GM21360 (cell line): ENCODE data around the gene ACOXL.

Experiments
- ATAC-seq: cut with Tn5 transposase; IDR thresholded peaks from one replicate; pipeline ENCODE4 v1.9.1; 2021; ENCODE audit warnings: mild to moderate bottlenecking, moderate library complexity; ENCODE audit not compliant: unreplicated experiment

The ACOXL gene

DNA sequence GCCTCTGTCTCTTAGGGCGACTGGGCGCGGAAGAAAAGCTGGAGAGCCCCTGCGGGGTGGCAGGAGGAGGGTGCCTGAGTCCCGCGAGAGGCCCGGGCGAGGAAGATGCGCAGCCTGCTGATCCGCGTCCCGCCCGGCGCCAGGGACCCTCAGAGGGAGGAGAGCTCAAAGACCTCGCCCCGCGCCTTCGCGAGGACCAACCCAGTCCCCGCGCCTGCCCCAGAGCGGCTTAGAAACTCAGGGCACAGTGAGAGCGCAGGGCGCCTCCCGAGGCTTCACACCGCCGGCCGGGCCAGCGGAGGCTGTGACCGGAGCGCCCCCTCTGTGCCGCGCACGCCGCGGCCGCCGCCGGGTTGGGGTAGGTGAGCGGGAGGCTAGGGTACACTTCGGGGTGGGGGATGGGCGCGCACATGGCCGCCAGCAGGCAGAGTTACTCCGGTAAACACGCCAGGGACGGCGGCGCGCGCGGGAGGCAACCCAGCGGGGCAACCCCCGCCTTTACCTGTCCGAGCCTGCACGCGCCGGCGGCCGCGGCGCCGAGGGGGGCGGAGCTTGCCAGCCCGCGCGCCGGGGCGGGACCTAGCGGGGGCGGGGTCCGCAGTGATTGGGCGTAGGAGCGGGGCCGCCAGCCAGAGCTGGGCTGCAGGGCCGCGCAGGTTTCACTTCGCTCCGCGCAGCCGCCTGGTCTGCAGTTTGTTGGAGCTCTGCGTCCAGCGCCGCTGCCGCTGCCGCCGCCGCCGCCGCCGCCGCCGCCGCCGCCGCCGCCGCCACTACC lies 388.1 kb downstream of the ACOXL start, which contains the start of gene BCL2L11:
Gene BCL2L11, plus strand, starts transcription at position 662 of the 775 bp plus-strand sequence. CDS start 2,832 bp downstream, outside the sequence.
- ATAC-seq = peak; percentile 45

- no peak for ATAC-seq
These were observed 388.9 kb downstream of the ACOXL start for GRCh38 chr2:111121028-111121827.

- ATAC-seq = peak; percentile 44
These were observed 389.7 kb downstream of the ACOXL start for GRCh38 chr2:111121828-111122630.

GRCh38 chr2:111122631-111123421 lies 390.5 kb downstream of the ACOXL start:
- no peak for ATAC-seq

DNA sequence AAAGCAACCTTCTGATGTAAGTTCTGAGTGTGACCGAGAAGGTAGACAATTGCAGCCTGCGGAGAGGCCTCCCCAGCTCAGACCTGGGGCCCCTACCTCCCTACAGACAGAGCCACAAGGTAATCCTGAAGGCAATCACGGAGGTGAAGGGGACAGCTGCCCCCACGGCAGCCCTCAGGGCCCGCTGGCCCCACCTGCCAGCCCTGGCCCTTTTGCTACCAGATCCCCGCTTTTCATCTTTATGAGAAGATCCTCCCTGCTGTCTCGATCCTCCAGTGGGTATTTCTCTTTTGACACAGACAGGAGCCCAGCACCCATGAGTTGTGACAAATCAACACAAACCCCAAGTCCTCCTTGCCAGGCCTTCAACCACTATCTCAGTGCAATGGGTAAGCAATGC lies 391.4 kb downstream of the ACOXL start:
- ATAC-seq = no peak

DNA sequence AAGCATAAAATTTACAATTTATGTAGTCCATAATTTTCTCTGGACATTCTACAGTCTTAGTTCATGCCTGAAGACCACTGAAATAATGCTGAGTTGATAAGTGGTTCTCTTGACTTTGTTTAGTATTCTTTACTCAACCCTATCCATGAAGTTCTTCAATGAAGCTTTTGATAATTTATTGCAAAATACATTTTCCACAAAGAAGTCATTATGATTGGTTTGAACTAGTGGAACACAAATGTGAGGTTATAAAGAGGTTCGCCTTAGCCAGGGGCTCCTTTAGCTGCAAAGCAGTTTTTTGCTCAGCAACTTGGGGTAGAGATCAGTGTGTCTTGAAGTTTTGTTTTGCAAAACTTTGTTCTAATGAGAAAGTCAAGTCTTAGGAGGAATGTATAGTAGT lies 394.2 kb downstream of the ACOXL start:
- no peak for ATAC-seq

- ATAC-seq = no peak
These were observed 395.0 kb downstream of the ACOXL start for GRCh38 chr2:111127351-111127750.

- no peak for ATAC-seq
These were observed 395.7 kb downstream of the ACOXL start for GRCh38 chr2:111128096-111128495.

DNA sequence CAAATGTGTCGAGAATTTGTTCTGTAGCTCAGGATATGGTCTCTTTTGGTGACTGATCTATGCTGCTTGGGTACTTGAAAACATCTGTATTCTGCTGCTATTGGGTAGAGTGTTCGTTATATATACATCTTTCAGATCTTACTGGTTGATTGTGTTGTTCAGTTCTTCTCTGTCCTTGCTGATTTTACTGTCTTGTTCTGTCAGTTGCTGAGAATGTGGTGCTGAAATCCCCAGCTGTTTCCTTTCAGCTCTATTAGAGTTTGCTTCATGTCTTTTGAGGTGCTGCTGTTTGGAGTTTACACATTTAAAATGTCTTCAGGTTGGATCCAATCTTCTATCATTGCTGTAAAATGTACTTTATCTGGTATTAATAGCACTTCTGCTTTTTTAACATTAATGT lies 401.2 kb downstream of the ACOXL start:
- ATAC-seq = no peak

DNA sequence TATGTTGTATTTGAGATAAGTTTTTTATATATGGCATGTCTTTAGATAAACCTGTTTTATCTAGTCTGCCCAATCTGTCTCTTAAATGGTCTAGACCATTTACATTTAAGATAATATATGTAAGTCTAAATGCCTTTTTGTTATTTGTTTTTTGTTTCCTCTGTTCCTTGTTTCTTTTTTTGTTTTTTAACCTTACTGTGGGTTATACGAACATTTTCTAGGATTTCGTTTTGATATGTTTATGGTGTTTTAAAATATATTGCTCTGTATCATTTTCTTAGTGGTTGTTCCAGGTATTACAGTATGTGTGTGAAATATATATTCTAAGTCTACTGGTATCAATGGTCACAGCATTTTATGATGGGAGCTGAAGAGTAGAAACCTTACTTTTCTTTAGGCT lies 401.7 kb downstream of the ACOXL start:
- no peak for ATAC-seq

DNA sequence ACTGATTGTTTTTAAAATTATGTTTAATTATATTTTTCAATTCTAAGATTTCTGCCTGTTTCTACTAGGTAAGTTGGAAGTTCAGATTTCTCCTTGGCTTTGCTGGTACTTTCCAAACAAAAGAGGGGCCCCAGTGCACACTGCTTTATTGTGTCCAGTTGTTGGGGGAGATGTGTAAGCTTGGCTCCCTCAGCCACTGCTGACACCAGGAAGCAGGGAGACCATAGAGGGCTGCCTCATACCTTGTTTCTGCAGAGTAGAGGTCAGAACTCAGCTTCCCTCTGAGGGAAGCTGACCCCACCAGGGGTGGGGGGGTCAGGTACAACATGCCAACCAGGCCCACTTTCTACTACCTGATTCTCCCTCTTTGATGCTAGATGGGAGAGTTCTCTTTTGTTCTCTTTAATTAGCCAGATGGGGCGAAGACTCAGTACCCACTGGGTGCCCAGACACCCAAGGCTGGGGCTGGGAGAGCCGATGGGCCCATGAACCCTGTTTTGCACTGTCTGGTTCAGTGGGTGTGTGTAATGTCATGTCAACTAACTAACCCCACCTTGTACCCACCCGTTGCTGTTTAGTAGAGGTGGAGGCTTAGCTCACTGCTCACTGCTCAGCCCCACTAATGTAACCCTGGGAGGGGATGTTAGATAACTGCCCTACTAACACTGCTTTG lies 403.0 kb downstream of the ACOXL start:
- ATAC-seq = no peak

DNA sequence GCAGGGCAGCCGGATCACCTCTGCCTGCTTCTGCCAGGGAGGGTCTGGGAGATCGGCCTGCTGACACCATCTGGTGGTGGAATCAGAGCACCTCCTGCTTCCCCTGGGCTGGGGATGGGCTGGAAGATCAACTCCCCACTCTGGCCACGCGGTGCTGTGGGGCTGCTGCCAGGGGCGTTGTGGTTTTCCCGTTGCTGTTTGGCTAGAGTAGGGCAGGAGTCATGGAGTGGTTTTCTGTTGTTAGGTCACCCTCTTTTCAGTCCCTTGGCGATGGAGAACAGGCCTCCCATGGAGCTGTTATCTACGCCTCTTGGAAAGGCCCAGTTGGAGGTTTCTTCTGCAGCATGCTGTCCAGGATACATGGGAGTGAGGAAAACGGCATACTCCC lies 403.5 kb downstream of the ACOXL start:
- ATAC-seq = no peak

DNA sequence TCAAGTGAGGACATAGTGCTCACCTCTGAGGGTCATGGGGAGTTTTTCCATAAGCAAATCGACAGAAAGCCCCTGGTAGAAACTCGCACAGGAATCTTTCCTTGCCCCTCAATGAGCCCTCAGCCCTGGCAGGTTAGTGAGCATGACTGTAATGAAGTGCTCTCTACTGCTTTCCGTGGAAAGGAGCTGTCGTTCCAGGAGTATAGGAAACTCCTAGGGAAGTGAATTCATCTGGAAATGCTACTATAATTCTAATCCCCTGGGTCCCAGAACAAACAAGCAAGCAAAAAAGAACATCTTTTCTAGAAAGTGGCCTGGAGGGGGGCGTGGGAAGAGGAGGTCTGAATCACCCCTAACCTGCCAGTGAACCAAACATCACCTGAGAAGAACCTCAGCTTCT lies 406.5 kb downstream of the ACOXL start:
- ATAC-seq = no peak

DNA sequence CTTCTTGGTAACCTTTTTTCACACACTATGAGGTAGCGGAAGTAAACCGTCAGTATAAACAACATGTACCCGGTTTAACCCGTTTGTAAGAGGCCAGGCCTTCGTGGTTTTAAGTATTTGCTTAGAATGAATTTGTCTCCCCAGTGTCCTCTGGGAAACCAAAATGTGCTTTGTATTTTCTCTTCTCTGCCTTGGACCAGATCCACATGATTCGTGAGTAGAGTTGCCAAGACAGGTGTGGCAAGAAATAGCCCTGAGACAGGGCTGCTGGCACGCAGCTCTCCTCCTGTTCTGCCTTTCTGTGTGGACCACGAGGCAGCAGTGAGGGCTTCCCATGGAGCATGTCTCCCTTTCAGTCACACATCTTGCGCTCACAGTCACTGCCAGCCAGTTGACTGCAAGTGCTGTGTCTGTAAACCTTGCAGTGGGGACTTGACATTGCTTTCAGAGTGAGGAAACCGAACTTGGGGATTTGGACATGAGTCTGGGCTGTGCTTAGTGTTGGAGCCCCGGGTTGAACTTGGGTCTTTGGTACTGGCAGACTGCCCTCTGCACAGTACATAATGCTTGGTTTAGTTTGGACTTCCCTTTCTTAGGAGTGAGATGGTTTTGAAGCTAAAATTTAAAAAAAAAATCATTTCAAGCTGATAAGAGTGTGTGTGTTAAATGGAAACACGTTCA lies 407.4 kb downstream of the ACOXL start:
- ATAC-seq = no peak

DNA sequence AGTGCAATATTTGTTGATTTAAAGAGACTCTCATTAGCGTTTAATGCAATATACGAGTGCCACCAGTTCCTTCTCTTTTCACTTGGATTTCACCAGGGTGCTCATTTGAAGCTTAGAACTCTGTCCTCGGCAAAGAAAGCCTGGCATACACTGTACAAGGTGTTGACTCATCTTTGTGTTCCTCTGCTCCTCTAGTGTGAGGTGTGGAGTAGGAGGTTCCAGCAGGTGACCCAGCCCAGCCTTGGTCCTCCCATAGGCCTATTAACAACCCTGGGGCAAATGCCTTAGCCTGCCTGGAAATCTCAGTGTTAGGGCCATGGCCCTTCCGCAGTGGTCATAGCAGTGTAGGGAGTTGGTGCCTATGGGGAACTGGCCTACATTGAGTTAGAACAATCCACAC lies 408.4 kb downstream of the ACOXL start:
- ATAC-seq = no peak

DNA sequence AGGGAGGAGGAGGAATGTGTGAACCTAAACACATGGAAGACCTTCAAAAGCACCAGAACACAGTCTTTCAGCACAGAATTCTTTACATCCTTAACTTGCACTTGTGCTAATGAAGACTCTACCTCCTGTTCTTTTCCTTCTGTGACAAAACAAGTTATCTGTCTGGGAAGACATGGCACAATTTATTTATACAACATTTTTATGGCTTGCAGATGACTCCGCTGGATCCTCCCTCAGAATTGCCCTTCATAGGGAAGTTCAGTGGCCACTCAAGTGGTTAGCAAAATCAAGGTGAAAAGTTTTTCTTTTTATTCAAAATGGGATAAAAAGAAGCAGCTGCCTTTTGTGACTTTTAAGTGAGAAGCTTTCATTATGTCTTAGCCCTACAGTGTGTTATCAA lies 409.7 kb downstream of the ACOXL start:
- ATAC-seq = no peak

- ATAC-seq = no peak
These were observed 410.9 kb downstream of the ACOXL start for GRCh38 chr2:111143107-111143842.

DNA sequence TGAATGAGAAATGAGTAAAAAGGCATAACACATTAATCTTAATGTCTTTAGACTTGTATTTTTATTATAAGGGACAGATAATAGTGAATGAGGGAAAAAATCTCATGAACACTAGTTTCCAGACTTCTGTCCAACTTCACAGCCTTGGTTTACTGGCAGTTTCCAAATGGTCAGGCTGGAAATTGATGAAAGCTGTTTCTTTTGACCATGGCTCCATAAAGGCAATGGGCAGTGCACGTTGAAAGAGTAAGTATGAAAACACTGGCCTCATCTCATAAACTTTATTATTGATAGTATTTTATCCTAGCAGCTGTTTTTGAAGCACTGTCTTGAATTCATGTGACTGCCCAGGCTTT lies 411.4 kb downstream of the ACOXL start:
- ATAC-seq = no peak
